ENCODE measurements around the gene SERGEF. TPM values are rescaled to one million over a fixed set of nuclear protein-coding genes. Genes with fewer than 3 reads are reported as not detected.

Gene SERGEF
- polyA plus RNA-seq, 2 of the 4 experiments (the other 2 are of a cell fraction), result 20.7 to 24.1 TPM

- Histone ChIP-seq H3K9me3 (no peaks in the 10 kb centered on the region), H3K4me1 (no peaks in the 10 kb centered on the region), H3K4me2 (no peak overlapping the region), H3K27ac (no peak overlapping the region), H3K4me3 (no peak overlapping the region)
- FAIRE-seq (no peak), DNase-seq (ENCODE audit: low read depth in 1 of 2, low spot score in 1 of 2) (no peak), ATAC-seq (no peak)
- TF ChIP-seq NFE2L2 (conservative IDR thresholded peaks at IDR 0.05; ENCODE audit: low read length) (no peak), POLR2A (IDR thresholded peaks at IDR 0.05; ENCODE audit: low read length) (no peak), E2F6 (IDR thresholded peaks at IDR 0.05; ENCODE audit: borderline replicate concordance, low read depth) (no peak), RFX5 (IDR thresholded peaks at IDR 0.05) (no peak), PBX3 (IDR thresholded peaks at IDR 0.05) (no peak)
- TF ChIP-seq, protein P1, sequence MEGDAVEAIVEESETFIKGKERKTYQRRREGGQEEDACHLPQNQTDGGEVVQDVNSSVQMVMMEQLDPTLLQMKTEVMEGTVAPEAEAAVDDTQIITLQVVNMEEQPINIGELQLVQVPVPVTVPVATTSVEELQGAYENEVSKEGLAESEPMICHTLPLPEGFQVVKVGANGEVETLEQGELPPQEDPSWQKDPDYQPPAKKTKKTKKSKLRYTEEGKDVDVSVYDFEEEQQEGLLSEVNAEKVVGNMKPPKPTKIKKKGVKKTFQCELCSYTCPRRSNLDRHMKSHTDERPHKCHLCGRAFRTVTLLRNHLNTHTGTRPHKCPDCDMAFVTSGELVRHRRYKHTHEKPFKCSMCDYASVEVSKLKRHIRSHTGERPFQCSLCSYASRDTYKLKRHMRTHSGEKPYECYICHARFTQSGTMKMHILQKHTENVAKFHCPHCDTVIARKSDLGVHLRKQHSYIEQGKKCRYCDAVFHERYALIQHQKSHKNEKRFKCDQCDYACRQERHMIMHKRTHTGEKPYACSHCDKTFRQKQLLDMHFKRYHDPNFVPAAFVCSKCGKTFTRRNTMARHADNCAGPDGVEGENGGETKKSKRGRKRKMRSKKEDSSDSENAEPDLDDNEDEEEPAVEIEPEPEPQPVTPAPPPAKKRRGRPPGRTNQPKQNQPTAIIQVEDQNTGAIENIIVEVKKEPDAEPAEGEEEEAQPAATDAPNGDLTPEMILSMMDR (IDR thresholded peaks at IDR 0.05), result no peak
- WGBS (ENCODE audit: missing lambda C conversion rate), result 85% methylated on average over 3 of the region's 3 CpGs
- ChIA-PET POLR2A (no interaction called here), CTCF (interaction anchor here (1.3 to 1.6 kb wide), 2 partner anchors 24 to 193 kb away, joined by 3 read pairs; no protein-coding TSS in a partner anchor)
Measured at GRCh38 chr11:17923217-17923616, 89.6 kb downstream of the SERGEF start.

- DNase-seq (ENCODE audit: low read depth in 1 of 2, low spot score in 1 of 2) (no peak), ATAC-seq (no peak), FAIRE-seq (no peak)
- no peak overlapping the region for H3K27ac ChIP-seq
- H3K4me1 ChIP-seq, result no peaks in the 10 kb centered on the region
- 89% methylated on average over 2 of the region's 2 CpGs for WGBS (ENCODE audit: missing lambda C conversion rate)
- ChIA-PET POLR2A (no interaction called here), CTCF (interaction anchor here (1.1 to 1.7 kb wide), 6 partner anchors 11 to 192 kb away, joined by 3 to 5 read pairs (median 3); no protein-coding TSS in a partner anchor)
- no peak overlapping the region for H3K4me3 ChIP-seq
- TF ChIP-seq, protein P2, sequence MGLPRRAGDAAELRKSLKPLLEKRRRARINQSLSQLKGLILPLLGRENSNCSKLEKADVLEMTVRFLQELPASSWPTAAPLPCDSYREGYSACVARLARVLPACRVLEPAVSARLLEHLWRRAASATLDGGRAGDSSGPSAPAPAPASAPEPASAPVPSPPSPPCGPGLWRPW (IDR thresholded peaks at IDR 0.05), result no peak
- no peak for TF ChIP-seq FOXS1 (CRISPR knock-in tag; IDR thresholded peaks at IDR 0.05)
- TF ChIP-seq ZC3H11A (IDR thresholded peaks at IDR 0.05), result no peak
- TF ChIP-seq, protein P3, sequence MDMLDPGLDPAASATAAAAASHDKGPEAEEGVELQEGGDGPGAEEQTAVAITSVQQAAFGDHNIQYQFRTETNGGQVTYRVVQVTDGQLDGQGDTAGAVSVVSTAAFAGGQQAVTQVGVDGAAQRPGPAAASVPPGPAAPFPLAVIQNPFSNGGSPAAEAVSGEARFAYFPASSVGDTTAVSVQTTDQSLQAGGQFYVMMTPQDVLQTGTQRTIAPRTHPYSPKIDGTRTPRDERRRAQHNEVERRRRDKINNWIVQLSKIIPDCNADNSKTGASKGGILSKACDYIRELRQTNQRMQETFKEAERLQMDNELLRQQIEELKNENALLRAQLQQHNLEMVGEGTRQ (IDR thresholded peaks at IDR 0.05), result no peak
- TF ChIP-seq JUNB (IDR thresholded peaks at IDR 0.05), result no peak
- TF ChIP-seq, protein P4, sequence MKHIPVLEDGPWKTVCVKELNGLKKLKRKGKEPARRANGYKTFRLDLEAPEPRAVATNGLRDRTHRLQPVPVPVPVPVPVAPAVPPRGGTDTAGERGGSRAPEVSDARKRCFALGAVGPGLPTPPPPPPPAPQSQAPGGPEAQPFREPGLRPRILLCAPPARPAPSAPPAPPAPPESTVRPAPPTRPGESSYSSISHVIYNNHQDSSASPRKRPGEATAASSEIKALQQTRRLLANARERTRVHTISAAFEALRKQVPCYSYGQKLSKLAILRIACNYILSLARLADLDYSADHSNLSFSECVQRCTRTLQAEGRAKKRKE (CRISPR knock-in tag; IDR thresholded peaks at IDR 0.05; ENCODE audit: low read depth), result no peak
- TF ChIP-seq FOSB (CRISPR knock-in tag; IDR thresholded peaks at IDR 0.05), result no peak
- TF ChIP-seq FOSL2 (IDR thresholded peaks at IDR 0.05), result no peak
- TF ChIP-seq FOSL2 (CRISPR knock-in tag; IDR thresholded peaks at IDR 0.05), result no peak
- no peak for TF ChIP-seq TP53 (CRISPR knock-in tag; IDR thresholded peaks at IDR 0.05)
- no peak for TF ChIP-seq HEYL (CRISPR knock-in tag; IDR thresholded peaks at IDR 0.05)
- TF ChIP-seq RFX5 (IDR thresholded peaks at IDR 0.05), result no peak
- TF ChIP-seq SMC3 (IDR thresholded peaks at IDR 0.05), result no peak
- TF ChIP-seq CBX8 (IDR thresholded peaks at IDR 0.05), result no peak
- TF ChIP-seq KDM1A (IDR thresholded peaks at IDR 0.05; ENCODE audit: low read depth), result no peak
- TF ChIP-seq PHF8 (IDR thresholded peaks at IDR 0.05; ENCODE audit: borderline replicate concordance, low read depth), result no peak
- no peak for TF ChIP-seq CEBPB (IDR thresholded peaks at IDR 0.05)
- no peak for TF ChIP-seq BCL3 (IDR thresholded peaks at IDR 0.05)
- TF ChIP-seq SREBF2 (IDR thresholded peaks at IDR 0.05), result no peak
- no peak overlapping the region for H3K4me2 ChIP-seq
- H3K9me3 ChIP-seq, result no peaks in the 10 kb centered on the region
Measured at GRCh38 chr11:17922416-17922788, 90.4 kb downstream of the SERGEF start.

Data from A549 (cell line).